H1 (cell line): Measurements from ENCODE around the gene CCP110. TPM values are rescaled to one million over a fixed set of nuclear protein-coding genes. Genes with fewer than 3 reads are reported as not detected.

ENCODE experiments used
- CTCF ChIA-PET: fragments of 300-600 bp; sonication (Branson Sonifier 250); formaldehyde crosslinking; loops from one replicate; lab custom pipeline; 2021; ENCODE audit not compliant: partially characterized antibody; lab: Charles Lee
- POLR2A ChIA-PET: fragments of 300-600 bp; sonication (Branson Sonifier 250); formaldehyde crosslinking; loops from one replicate; lab custom pipeline; 2021; ENCODE audit warnings: inconsistent platforms; ENCODE audit not compliant: partially characterized antibody; lab: Charles Lee
- DNase-seq, 2 experiments: peaks; one replicate each; pipeline versions ENCODE4 v3.0.0 to v3.0.0-alpha.2; 2010 to 2022; ENCODE audit warnings: low spot score in 2 of 2, low read depth in 1 of 2, mixed read lengths in 1 of 2
- FAIRE-seq: peaks from 2 replicates; lab custom pipeline; 2011; peaks lifted over from hg19 to GRCh38; lab: Jason Lieb, UNC
- H2AFZ ChIP-seq: 2 replicates; pipeline ENCODE4 v1.8.1; 2012; ENCODE audit warnings: low read length, inconsistent platforms
- H2AK5ac ChIP-seq: 2 replicates; pipeline ENCODE4 v1.6.1; 2013; ENCODE audit warnings: low read depth, low read length
- H2BK120ac ChIP-seq: replicated peaks from 2 replicates; pipeline ENCODE3; 2013; ENCODE audit warnings: low read depth, low read length, inconsistent platforms
- H2BK12ac ChIP-seq: 2 replicates; pipeline ENCODE4 v1.6.1; 2013; ENCODE audit warnings: low read depth, low read length
- H2BK15ac ChIP-seq: 2 replicates; pipeline ENCODE4 v1.6.1; 2013; ENCODE audit warnings: low read length
- H2BK20ac ChIP-seq: 2 replicates; pipeline ENCODE4 v1.6.1; 2013; ENCODE audit warnings: low read length
- H2BK5ac ChIP-seq: 2 replicates; pipeline ENCODE4 v1.6.1; 2013; ENCODE audit warnings: low read depth, low read length
- H3K14ac ChIP-seq: 2 replicates; pipeline ENCODE4 v1.6.1; 2013; ENCODE audit warnings: inconsistent platforms; ENCODE audit not compliant: insufficient read length
- H3K18ac ChIP-seq: 2 replicates; pipeline ENCODE4 v1.6.1; 2013; ENCODE audit warnings: low read length; ENCODE audit errors: extremely low read depth
- H3K23ac ChIP-seq: 2 replicates; pipeline ENCODE4 v1.6.1; 2013; ENCODE audit warnings: inconsistent platforms; ENCODE audit not compliant: insufficient read length
- H3K23me2 ChIP-seq: 2 replicates; pipeline ENCODE4 v1.6.1; 2013; ENCODE audit warnings: low read depth, low read length
- H3K27ac ChIP-seq: 2 replicates; pipeline ENCODE4 v1.6.1; 2011; ENCODE audit warnings: low read depth, low read length, inconsistent platforms
- H3K27me3 ChIP-seq, 4 experiments: replicated peaks in 1 of 4; 1 replicate in 1 of 4; 2 replicates in 3 of 4; pipeline versions ENCODE4 v1.6.1 to v1.8.1; 2011 to 2013; ENCODE audit warnings: low read length in 3 of 4, mild to moderate bottlenecking in 3 of 4, inconsistent platforms in 2 of 4, mixed read lengths in 2 of 4, moderate library complexity in 1 of 4; ENCODE audit not compliant: control insufficient read depth in 3 of 4, insufficient read depth in 3 of 4; ENCODE audit errors: extremely low read depth in 1 of 4
- H3K36me3 ChIP-seq, 4 experiments: 2 replicates each; pipeline versions ENCODE4 v1.6.1 to v1.8.1; 2011 to 2013; ENCODE audit warnings: mild to moderate bottlenecking in 4 of 4, low read length in 3 of 4, moderate library complexity in 2 of 4, control low read depth in 1 of 4, inconsistent platforms in 1 of 4; ENCODE audit not compliant: insufficient read depth in 4 of 4, control insufficient read depth in 2 of 4
- H3K4ac ChIP-seq: replicated peaks from 2 replicates; pipeline ENCODE3; 2013; ENCODE audit warnings: low read length, low read depth, mixed read lengths, inconsistent platforms; ENCODE audit not compliant: insufficient read length
- H3K4me1 ChIP-seq, 4 experiments: replicated peaks in 1 of 4; 1 replicate in 1 of 4; 2 replicates in 3 of 4; pipeline versions ENCODE4 v1.6.1 to v1.8.1; 2011 to 2013; ENCODE audit warnings: low read length in 3 of 4, inconsistent platforms in 2 of 4, mixed read lengths in 1 of 4; ENCODE audit not compliant: insufficient read depth in 4 of 4, control insufficient read depth in 3 of 4
- H3K4me2 ChIP-seq, 2 experiments: 2 replicates each; pipeline versions ENCODE4 v1.6.1 to v1.8.1; 2011 to 2013; ENCODE audit warnings: low read depth in 2 of 2, low read length in 2 of 2, control low read depth in 1 of 2, inconsistent platforms in 1 of 2, mild to moderate bottlenecking in 1 of 2; ENCODE audit not compliant: insufficient read depth in 1 of 2
- H3K4me3 ChIP-seq, 4 experiments: fragments of 200-600, 300-600 bp in 1 of 4; sonication (generic), shearing (Covaris generic), sonication (Bioruptor Twin) in 1 of 4; 2 replicates each; pipeline versions ENCODE4 v1.5.1 to v1.8.1; 2011 to 2016; ENCODE audit warnings: low read length in 4 of 4, low read depth in 3 of 4, control low read depth in 2 of 4, inconsistent platforms in 2 of 4, mild to moderate bottlenecking in 2 of 4, mixed read lengths in 1 of 4, moderate library complexity in 1 of 4; ENCODE audit not compliant: insufficient read depth in 2 of 4; ENCODE audit errors: extremely low read depth in 1 of 4
- H3K56ac ChIP-seq: replicated peaks from 2 replicates; pipeline ENCODE3; 2013; ENCODE audit warnings: low read depth, mild to moderate bottlenecking, mixed read lengths, low read length, inconsistent platforms; ENCODE audit not compliant: insufficient read length
- H3K79me1 ChIP-seq: 2 replicates; pipeline ENCODE4 v1.6.1; 2013; ENCODE audit warnings: low read depth, low read length, control low read depth
- H3K79me2 ChIP-seq, 2 experiments: 2 replicates each; pipeline versions ENCODE4 v1.6.1 to v1.8.1; 2012 to 2013; ENCODE audit warnings: low read length in 2 of 2, mild to moderate bottlenecking in 2 of 2, inconsistent platforms in 1 of 2; ENCODE audit not compliant: insufficient read depth in 2 of 2, control insufficient read depth in 1 of 2
- H3K9ac ChIP-seq, 4 experiments: replicated peaks in 1 of 4; 1 replicate in 1 of 4; 2 replicates in 3 of 4; pipeline versions ENCODE4 v1.6.1 to v1.8.1; 2011 to 2013; ENCODE audit warnings: low read depth in 3 of 4, low read length in 3 of 4, control low read depth in 2 of 4, mild to moderate bottlenecking in 2 of 4, moderate library complexity in 2 of 4, inconsistent platforms in 1 of 4; ENCODE audit errors: extremely low read depth in 1 of 4
- H3K9me3 ChIP-seq, 2 experiments: 2 replicates each; pipeline versions ENCODE4 v1.6.1 to v1.8.1; 2012 to 2013; ENCODE audit warnings: mild to moderate bottlenecking in 2 of 2, moderate library complexity in 2 of 2, control low read depth in 1 of 2, inconsistent platforms in 1 of 2, low read depth in 1 of 2, low read length in 1 of 2, mixed read lengths in 1 of 2; ENCODE audit not compliant: insufficient read depth in 2 of 2
- H4K20me1 ChIP-seq, 2 experiments: replicated peaks in 1 of 2; 2 replicates each; pipeline versions ENCODE3 to v1.8.1; 2011 to 2013; ENCODE audit warnings: inconsistent platforms in 2 of 2, low read length in 2 of 2, mild to moderate bottlenecking in 1 of 2; ENCODE audit not compliant: insufficient read depth in 2 of 2, control insufficient read depth in 1 of 2
- H4K5ac ChIP-seq: 2 replicates; pipeline ENCODE4 v1.6.1; 2013; ENCODE audit warnings: low read length, low read depth, mixed read lengths, inconsistent platforms; ENCODE audit not compliant: insufficient read length
- H4K8ac ChIP-seq: 2 replicates; pipeline ENCODE4 v1.8.0; 2013; ENCODE audit warnings: mild to moderate bottlenecking, moderate library complexity, low read length, inconsistent platforms; ENCODE audit not compliant: insufficient read depth; ENCODE audit errors: extremely low read depth
- H4K91ac ChIP-seq: replicated peaks from 2 replicates; pipeline ENCODE3; 2013; ENCODE audit warnings: low read length, mixed read lengths, inconsistent platforms; ENCODE audit not compliant: insufficient read length
- RAD21 ChIP-seq, 2 experiments: IDR thresholded peaks in 1 of 2; conservative IDR thresholded peaks in 1 of 2; 2 replicates each; pipeline ENCODE4 v1.6.1; 2011; ENCODE audit warnings: low read depth in 2 of 2, low read length in 2 of 2, improper control_type of control experiment in 1 of 2, inconsistent platforms in 1 of 2, mild to moderate bottlenecking in 1 of 2, moderate library complexity in 1 of 2
- SAP30 ChIP-seq: fragments of 300-600 bp; sonication (generic); IDR thresholded peaks from 2 replicates; pipeline ENCODE4 v1.7.1; 2012; ENCODE audit warnings: low read length, moderate library complexity, mild to moderate bottlenecking, inconsistent platforms; ENCODE audit not compliant: insufficient read depth, insufficient replicate concordance
- SIN3A ChIP-seq, 2 experiments: IDR thresholded peaks in 1 of 2; conservative IDR thresholded peaks in 1 of 2; 2 replicates each; pipeline ENCODE4 v1.6.1; 2011 to 2012; ENCODE audit warnings: low read length in 2 of 2, improper control_type of control experiment in 1 of 2, low read depth in 1 of 2, mild to moderate bottlenecking in 1 of 2
- WGBS, 2 experiments: shearing (Covaris generic) in 1 of 2; methylation state at CpG; one replicate each; pipeline versions ENCODE4 v1.1.6 to v1.1.7; 2013 to 2015; ENCODE audit warnings: low lambda C conversion rate in 2 of 2, mixed read lengths in 2 of 2, inconsistent platforms in 1 of 2, low coverage in 1 of 2, missing lambda C conversion rate in 1 of 2; ENCODE audit not compliant: insufficient replicate concordance in 2 of 2, insufficient coverage in 1 of 2, insufficient read length in 1 of 2; ENCODE audit errors: extremely low coverage in 1 of 2, missing lambda C conversion rate in 1 of 2; 5-methylcytosine and 5-hydroxymethylcytosine counted together
- polyA plus RNA-seq, 7 experiments: library from polyadenylated mRNA; depleted of rRNA in 3 of 7; stranded (reverse) in 5 of 7; unstranded in 2 of 7; fragments of >200 nt in 5 of 7; fragments of 200-250 nt in 2 of 7; gene quantifications; 1 replicate in 5 of 7; 2 replicates in 1 of 7; 4 replicates in 1 of 7; pipeline versions ENCODE4 v1.2.1 to v1.2.3, GENCODE V29; 2011 to 2013; ENCODE audit warnings: missing spikeins in 2 of 7, mixed read lengths in 2 of 7
- total RNA-seq: library from RNA; stranded (reverse); fragmentation: NEBNext Ultra II Directional; extraction: Animal tissue kit (Norgen Biotek cat#: 25700); gene quantifications from 2 replicates; pipeline ENCODE4 v1.2.1, GENCODE V29; 2021
- TF ChIP-seq, protein P1 (sequence below): IDR thresholded peaks from 2 replicates; pipeline ENCODE4 v1.6.1; 2012; ENCODE audit warnings: inconsistent platforms

CCP110 gene
- total and polyA plus RNA-seq, 2 of the 8 experiments (the other 6 are each of a cell fraction or from before 2014, with no cell fraction given): 3.2 to 19.8 TPM

GRCh38 chr16:19574615-19575014, 50.9 kb downstream of the CCP110 start:
- no peak for FAIRE-seq
- WGBS, 2 experiments: 90% methylated on average over 2 of the region's 2 CpGs; no CpG with 5 or more reads in 1 of the 2 experiments

More at GRCh38 chr16:19574615-19575014, 50.9 kb downstream of the CCP110 start:
- Histone ChIP-seq H4K91ac (no peak overlapping the region), H3K9ac (no peak overlapping the region), H3K27me3 (no peaks in the 10 kb centered on the region), H2AFZ (no peak overlapping the region), H3K27ac (no peak overlapping the region), H3K56ac (no peak overlapping the region), H3K23me2 (no peaks in the 10 kb centered on the region), H3K79me2 (no peaks in the 10 kb centered on the region), H4K5ac (no peak overlapping the region), H2BK15ac (no peak overlapping the region), H3K4me3 (no peak overlapping the region), H2BK12ac (no peak overlapping the region), H2BK20ac (no peak overlapping the region), H4K8ac (no peak overlapping the region), H2BK120ac (no peak overlapping the region), H3K4ac (no peak overlapping the region), H2BK5ac (no peak overlapping the region), H3K14ac (no peak overlapping the region), H2AK5ac (no peak overlapping the region), H3K9me3 (no peaks in the 10 kb centered on the region), H3K79me1 (no peaks in the 10 kb centered on the region), H4K20me1 (no peaks in the 10 kb centered on the region), H3K4me2 (no peak overlapping the region), H3K23ac (no peak overlapping the region), H3K18ac (no peak overlapping the region), H3K36me3 (peaks cover 0 to 50% (median 27%) of the 10 kb centered on the region in 4 experiments; a peak in 7 of 8 replicates), H3K4me1 (no peaks in the 10 kb centered on the region)
- TF ChIP-seq, protein P1, sequence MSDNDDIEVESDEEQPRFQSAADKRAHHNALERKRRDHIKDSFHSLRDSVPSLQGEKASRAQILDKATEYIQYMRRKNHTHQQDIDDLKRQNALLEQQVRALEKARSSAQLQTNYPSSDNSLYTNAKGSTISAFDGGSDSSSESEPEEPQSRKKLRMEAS: no peak
- TF ChIP-seq SIN3A (conservative IDR thresholded peaks at IDR 0.05 in 1 of 2, IDR thresholded peaks at IDR 0.05 in 1 of 2; ENCODE audit: low read depth in 1 of 2, low read length in 2 of 2) (no peak), RAD21 (IDR thresholded peaks at IDR 0.05 in 1 of 2, conservative IDR thresholded peaks at IDR 0.05 in 1 of 2; ENCODE audit: low read depth in 2 of 2, low read length in 2 of 2) (no peak), SAP30 (no peak)
- ChIA-PET CTCF (interaction anchor here (1.8 kb wide), 1 partner anchor 9 kb away, joined by 9 read pairs; no protein-coding TSS in a partner anchor), POLR2A (no interaction called here)
- no peak for DNase-seq
